ENCODE results near the gene PIMREG.
A peak's percentile ranks its signal among the peaks of the same experiment; 100 is the strongest.

Gene PIMREG

DNA sequence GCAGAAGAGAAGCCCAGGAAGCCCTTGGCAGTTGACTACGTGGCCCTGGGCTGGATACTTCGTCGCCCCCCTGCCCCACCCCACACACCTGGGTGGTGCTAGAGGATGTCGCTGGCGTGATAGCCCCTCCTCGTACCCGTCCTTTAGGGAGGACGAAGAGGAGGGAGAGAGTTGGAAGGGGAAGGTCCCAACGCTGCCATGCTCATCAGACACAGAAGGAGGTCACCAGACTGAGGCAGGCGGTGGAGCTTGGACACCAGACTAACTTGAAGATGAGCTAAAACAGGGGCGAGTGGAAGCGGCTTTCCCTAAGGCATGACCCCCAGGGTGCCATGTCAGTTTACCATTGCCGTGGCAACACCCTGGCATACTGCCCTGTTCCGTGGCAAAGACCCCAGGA is 20.3 kb upstream of the PIMREG start:
- no peaks in the 10 kb centered on the region for H3K9me3 ChIP-seq (ENCODE audit: severe bottlenecking)
- H3K27me3 ChIP-seq (ENCODE audit: insufficient read depth, low read depth, severe bottlenecking): no peaks in the 10 kb centered on the region
- no peak overlapping the region for H3K4me3 ChIP-seq (ENCODE audit: low read depth, low read length)
- DNase-seq: no peak
- no peak overlapping the region; the same call in 1 of the 2 replicates for H3K27ac ChIP-seq
- peaks cover 50% of the 10 kb centered on the region for H3K36me3 ChIP-seq
- TF ChIP-seq, protein P1, sequence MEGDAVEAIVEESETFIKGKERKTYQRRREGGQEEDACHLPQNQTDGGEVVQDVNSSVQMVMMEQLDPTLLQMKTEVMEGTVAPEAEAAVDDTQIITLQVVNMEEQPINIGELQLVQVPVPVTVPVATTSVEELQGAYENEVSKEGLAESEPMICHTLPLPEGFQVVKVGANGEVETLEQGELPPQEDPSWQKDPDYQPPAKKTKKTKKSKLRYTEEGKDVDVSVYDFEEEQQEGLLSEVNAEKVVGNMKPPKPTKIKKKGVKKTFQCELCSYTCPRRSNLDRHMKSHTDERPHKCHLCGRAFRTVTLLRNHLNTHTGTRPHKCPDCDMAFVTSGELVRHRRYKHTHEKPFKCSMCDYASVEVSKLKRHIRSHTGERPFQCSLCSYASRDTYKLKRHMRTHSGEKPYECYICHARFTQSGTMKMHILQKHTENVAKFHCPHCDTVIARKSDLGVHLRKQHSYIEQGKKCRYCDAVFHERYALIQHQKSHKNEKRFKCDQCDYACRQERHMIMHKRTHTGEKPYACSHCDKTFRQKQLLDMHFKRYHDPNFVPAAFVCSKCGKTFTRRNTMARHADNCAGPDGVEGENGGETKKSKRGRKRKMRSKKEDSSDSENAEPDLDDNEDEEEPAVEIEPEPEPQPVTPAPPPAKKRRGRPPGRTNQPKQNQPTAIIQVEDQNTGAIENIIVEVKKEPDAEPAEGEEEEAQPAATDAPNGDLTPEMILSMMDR (IDR thresholded peaks at IDR 0.05; ENCODE audit: low read depth, low read length): no peak

DNA sequence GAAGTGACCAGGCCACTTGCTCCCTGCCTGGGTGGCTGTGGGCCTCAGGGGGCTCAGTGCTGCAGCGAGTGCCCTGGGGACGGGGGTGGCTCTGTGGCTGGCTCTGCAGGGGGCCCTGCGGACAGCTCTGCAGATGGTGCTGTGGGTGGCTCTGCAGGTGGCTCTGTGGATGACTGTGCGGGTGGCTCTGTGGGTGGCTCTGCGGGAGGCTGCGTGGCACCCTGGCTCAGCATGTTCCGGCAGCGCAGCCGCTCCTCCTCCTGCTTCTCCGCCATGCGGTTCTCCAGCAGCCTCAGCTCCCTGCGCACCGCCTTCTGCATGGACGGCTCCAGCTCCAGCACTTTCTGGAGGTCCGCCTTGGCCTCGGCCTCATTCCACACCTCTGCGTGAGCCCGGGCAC is 18.8 kb upstream of the PIMREG start:
- Histone ChIP-seq H3K36me3 (peaks cover 61% of the 10 kb centered on the region), H3K27ac (peak overlapping the region; percentile 91), H3K27me3 (ENCODE audit: insufficient read depth, low read depth, severe bottlenecking) (no peaks in the 10 kb centered on the region), H3K4me3 (ENCODE audit: low read depth, low read length) (no peak overlapping the region), H3K9me3 (ENCODE audit: severe bottlenecking) (no peaks in the 10 kb centered on the region)
- TF ChIP-seq, protein P1 (IDR thresholded peaks at IDR 0.05; ENCODE audit: low read depth, low read length): no peak
- no peak for DNase-seq

DNA sequence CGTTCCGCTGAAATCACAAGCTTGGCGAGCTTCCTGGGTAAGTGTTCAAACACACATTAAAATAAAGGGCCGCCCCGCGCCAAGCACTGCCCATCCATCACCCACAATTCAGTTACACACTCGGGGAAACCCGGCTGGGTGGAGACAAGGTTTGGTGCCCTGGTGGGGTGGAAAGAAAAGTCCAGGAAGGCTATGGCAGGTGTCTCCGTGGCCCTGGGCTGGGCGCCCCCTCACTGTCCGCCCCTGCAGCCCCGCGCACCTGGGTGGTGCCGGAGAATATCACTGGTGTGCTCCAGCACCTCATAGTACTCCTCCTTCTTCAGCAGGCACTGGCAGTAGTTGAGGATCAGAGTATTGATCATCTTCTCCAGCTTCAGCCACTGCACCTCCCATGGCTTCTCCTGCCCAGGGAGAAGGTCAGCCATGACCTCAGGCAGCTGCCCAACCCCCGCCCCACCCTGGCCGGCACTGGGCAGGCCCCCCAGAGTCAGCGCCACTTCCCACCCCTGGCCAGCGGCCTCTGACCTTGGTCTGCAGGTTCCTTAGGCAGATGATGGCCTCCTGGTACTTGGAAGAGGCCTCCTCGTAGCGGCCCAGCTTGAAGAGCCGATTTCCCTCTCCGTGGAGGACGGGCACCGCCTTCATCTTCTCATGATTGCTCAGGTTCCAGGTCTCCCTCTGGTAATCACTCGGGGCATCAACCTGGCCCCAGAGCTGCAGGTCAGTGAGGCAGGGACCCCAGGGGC is 17.7 kb upstream of the PIMREG start:
- no peak for DNase-seq
- peaks cover 72% of the 10 kb centered on the region for H3K36me3 ChIP-seq
- no peaks in the 10 kb centered on the region for H3K27me3 ChIP-seq (ENCODE audit: insufficient read depth, low read depth, severe bottlenecking)
- H3K9me3 ChIP-seq (ENCODE audit: severe bottlenecking): peaks cover 11% of the 10 kb centered on the region
- peak overlapping the region; percentile 91 for H3K27ac ChIP-seq
- TF ChIP-seq, protein P1 (IDR thresholded peaks at IDR 0.05; ENCODE audit: low read depth, low read length): no peak
- no peak overlapping the region for H3K4me3 ChIP-seq (ENCODE audit: low read depth, low read length)

DNA sequence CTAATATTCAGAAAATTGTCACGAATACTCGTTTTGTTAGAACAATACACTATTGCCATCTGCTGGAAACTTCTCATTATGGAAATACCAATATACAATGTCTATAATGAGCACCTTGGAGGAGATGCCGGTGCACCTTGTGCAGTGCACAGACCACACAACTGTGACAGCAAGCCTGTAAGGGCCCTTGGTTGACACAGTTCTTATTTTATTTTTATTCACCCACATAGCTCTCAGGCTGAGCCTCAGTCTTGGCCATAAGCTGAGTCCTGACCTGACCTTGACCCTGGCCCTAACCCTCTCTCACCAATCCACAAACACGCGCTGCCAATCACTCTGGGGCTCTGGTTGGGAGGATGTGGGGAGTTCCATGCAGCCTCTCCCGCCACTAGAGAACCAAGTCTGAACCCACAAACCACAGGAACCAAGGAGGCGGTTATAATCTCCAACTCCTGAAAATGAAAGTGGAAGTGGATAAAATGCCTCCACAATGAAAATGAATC is 16.9 kb upstream of the PIMREG start:
- TF ChIP-seq, protein P1 (IDR thresholded peaks at IDR 0.05; ENCODE audit: low read depth, low read length): no peak
- DNase-seq: no peak
- Histone ChIP-seq H3K27me3 (ENCODE audit: insufficient read depth, low read depth, severe bottlenecking) (no peaks in the 10 kb centered on the region), H3K4me3 (ENCODE audit: low read depth, low read length) (no peak overlapping the region), H3K36me3 (peaks cover 80% of the 10 kb centered on the region), H3K27ac (peak overlapping the region; percentile 91), H3K9me3 (ENCODE audit: severe bottlenecking) (peaks cover 16% of the 10 kb centered on the region)

DNA sequence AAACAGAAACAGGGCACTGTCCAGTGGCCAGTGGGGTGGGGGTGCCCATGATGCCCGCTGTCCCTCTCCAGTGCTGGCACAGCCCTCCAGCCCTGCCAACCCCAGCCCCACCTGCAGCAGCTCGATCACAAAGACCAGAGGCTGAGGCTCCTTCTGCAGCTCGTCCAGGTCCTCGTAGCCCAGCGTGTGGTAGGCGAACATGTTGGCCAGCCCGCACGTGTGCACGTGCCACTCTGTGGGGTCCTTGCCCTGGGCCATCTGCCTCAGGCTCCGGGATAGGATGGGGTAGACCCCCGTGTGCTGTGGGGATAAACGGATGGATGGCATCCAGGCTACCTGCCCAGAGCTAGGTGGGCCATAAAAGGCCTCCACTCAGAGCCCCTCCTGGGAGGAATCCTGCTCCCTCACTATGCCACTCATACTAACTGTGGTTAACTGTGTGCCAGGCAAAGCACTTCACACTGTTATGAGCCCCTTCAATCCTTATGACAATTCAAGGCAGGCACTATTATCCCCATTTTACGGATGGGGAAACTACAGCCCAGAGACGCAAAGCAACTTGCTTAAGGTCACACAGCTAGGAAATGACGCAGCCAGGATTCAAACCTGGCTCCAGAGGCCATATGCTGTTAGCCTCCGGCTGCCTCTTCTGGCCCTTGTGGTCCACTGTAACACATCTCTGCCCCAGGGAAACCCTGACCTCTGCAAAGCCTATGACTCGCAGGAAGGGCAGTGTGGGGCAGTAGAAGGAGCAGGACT is 15.9 kb upstream of the PIMREG start:
- Histone ChIP-seq H3K36me3 (peaks cover 87% of the 10 kb centered on the region), H3K27ac (peak overlapping the region; percentile 91)

More for the DNA sequence above, 15.9 kb upstream of the PIMREG start:
- DNase-seq: no peak
- no peak overlapping the region for H3K4me3 ChIP-seq (ENCODE audit: low read depth, low read length)
- TF ChIP-seq, protein P1 (IDR thresholded peaks at IDR 0.05; ENCODE audit: low read depth, low read length): no peak
- H3K27me3 ChIP-seq (ENCODE audit: insufficient read depth, low read depth, severe bottlenecking): no peaks in the 10 kb centered on the region
- peaks cover 16% of the 10 kb centered on the region for H3K9me3 ChIP-seq (ENCODE audit: severe bottlenecking)

All from WERI-Rb-1 (cell line).